ENCODE results near the gene SBK1.

SBK1 gene

GRCh38 chr16:28258567-28258966, 33.8 kb upstream of the SBK1 start:
- H3K27me3 ChIP-seq, result peaks cover 0 to 51% of the 10 kb centered on the region in 2 donors
- no peak for TF ChIP-seq CTCF (IDR thresholded peaks at IDR 0.05)
- DNase-seq, result no peak
- H3K27ac ChIP-seq, result no peak overlapping the region
- peaks cover 0 to 14% (median 13%) of the 10 kb centered on the region in 4 donors for H3K4me1 ChIP-seq
- intact Hi-C loops (cut with DNase I; ENCODE audit: low total_unique reads), result no loop called here
- no peaks in the 10 kb centered on the region for H3K9me3 ChIP-seq
- no peaks in the 10 kb centered on the region for H3K36me3 ChIP-seq
- peak overlapping the region in 1 of 2 donors; percentile 35 for H3K4me3 ChIP-seq

- no peaks in the 10 kb centered on the region for H3K9me3 ChIP-seq
- no peak for DNase-seq
Measured at GRCh38 chr16:28259091-28259780, 33.1 kb upstream of the SBK1 start.

GRCh38 chr16:28259781-28260150, 32.6 kb upstream of the SBK1 start:
- intact Hi-C loops (cut with DNase I; ENCODE audit: low total_unique reads), result no loop called here
- H3K36me3 ChIP-seq, result no peaks in the 10 kb centered on the region
- TF ChIP-seq CTCF (IDR thresholded peaks at IDR 0.05), result no peak
- H3K4me3 ChIP-seq, result no peak overlapping the region
- H3K4me1 ChIP-seq, result peaks cover 0 to 14% (median 13%) of the 10 kb centered on the region in 4 donors
- no peaks in the 10 kb centered on the region for H3K9me3 ChIP-seq
- H3K27me3 ChIP-seq, result peaks cover 0 to 57% of the 10 kb centered on the region in 2 donors
- DNase-seq, result no peak
- H3K27ac ChIP-seq, result no peak overlapping the region

More at GRCh38 chr16:28259091-28259780, 33.1 kb upstream of the SBK1 start:
- Histone ChIP-seq H3K36me3 (no peaks in the 10 kb centered on the region), H3K27me3 (peaks cover 0 to 54% of the 10 kb centered on the region in 2 donors), H3K27ac (no peak overlapping the region), H3K4me3 (peak overlapping the region in 1 of 2 donors; percentile 35), H3K4me1 (peaks cover 0 to 14% (median 13%) of the 10 kb centered on the region in 4 donors)
- no peak for TF ChIP-seq CTCF (IDR thresholded peaks at IDR 0.05)
- intact Hi-C loops (cut with DNase I; ENCODE audit: low total_unique reads), result no loop called here

GRCh38 chr16:28260193-28260592, 32.1 kb upstream of the SBK1 start:
- H3K9me3 ChIP-seq, result no peaks in the 10 kb centered on the region
- no peak for DNase-seq
- TF ChIP-seq CTCF (IDR thresholded peaks at IDR 0.05), result no peak
- peaks cover 0 to 61% of the 10 kb centered on the region in 2 donors for H3K27me3 ChIP-seq
- no peak overlapping the region for H3K4me3 ChIP-seq
- H3K27ac ChIP-seq, result no peak overlapping the region
- no peaks in the 10 kb centered on the region for H3K36me3 ChIP-seq
- intact Hi-C loops (cut with DNase I; ENCODE audit: low total_unique reads), result no loop called here
- peaks cover 0 to 14% (median 13%) of the 10 kb centered on the region in 4 donors for H3K4me1 ChIP-seq

GRCh38 chr16:28261942-28262341, 30.4 kb upstream of the SBK1 start:
- H3K27ac ChIP-seq, result no peak overlapping the region
- DNase-seq, result no peak

More at GRCh38 chr16:28261942-28262341, 30.4 kb upstream of the SBK1 start:
- Histone ChIP-seq H3K27me3 (peaks cover 0 to 66% of the 10 kb centered on the region in 2 donors), H3K4me3 (no peak overlapping the region), H3K36me3 (no peaks in the 10 kb centered on the region), H3K9me3 (no peaks in the 10 kb centered on the region), H3K4me1 (peaks cover 0 to 14% (median 13%) of the 10 kb centered on the region in 4 donors)
- no peak for TF ChIP-seq CTCF (IDR thresholded peaks at IDR 0.05)
- intact Hi-C loops (cut with DNase I; ENCODE audit: low total_unique reads), result no loop called here
